ENCODE measurements around the gene H3-3A.

Gene H3-3A

GRCh38 chr1:226111883-226112261 is 49.4 kb downstream of the H3-3A start:
- no peak for DNase-seq (ENCODE audit: low spot score)

DNA sequence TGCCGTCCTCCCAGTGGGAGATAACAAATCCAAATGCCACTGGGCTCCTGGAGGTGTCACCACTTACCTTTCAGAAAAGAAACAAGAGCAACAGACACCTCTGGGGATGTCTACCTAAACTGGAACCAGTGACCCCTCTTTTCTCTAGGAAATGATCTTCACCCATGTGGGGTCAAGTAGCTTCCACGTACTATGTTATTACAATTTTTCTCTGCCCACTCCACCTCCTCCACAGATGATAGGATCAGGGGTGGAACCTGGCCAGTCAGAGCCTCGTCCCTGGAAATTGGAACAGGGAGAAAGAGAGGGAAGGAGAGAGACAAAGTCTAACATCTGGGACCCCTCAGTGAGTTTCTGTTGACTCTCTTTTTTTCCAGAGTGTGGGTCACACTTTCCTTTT is 50.1 kb downstream of the H3-3A start:
- DNase-seq (ENCODE audit: low spot score) = no peak

- no peak for DNase-seq (ENCODE audit: low spot score)
Observed at GRCh38 chr1:226116673-226117072, 54.2 kb downstream of the H3-3A start.

GRCh38 chr1:226117330-226117729 is 54.8 kb downstream of the H3-3A start:
- no peak for DNase-seq (ENCODE audit: low spot score)

GRCh38 chr1:226118357-226118756 is 55.8 kb downstream of the H3-3A start:
- DNase-seq (ENCODE audit: low spot score) = no peak

DNA sequence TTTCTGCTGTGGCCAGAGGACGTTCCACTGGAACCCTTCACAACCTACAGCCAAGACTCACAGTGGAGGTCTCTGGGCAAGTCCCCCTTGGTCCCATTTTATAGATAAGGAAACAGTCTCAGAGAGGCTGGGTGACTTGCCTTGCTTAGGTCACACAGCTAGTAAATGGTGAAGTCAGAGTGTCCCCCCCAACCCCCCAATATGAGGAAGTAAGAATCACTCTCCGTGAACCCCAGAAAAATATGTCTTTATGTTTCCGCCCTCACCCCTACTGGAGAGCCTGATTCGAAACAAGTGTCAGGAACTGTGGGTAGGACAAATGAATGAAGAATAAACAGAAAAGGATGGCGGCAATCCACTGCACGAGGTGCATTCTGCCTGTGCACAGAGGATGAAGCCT is 56.7 kb downstream of the H3-3A start:
- DNase-seq (ENCODE audit: low spot score) = no peak

GRCh38 chr1:226120398-226120797 is 57.9 kb downstream of the H3-3A start:
- no peak for DNase-seq (ENCODE audit: low spot score)

DNA sequence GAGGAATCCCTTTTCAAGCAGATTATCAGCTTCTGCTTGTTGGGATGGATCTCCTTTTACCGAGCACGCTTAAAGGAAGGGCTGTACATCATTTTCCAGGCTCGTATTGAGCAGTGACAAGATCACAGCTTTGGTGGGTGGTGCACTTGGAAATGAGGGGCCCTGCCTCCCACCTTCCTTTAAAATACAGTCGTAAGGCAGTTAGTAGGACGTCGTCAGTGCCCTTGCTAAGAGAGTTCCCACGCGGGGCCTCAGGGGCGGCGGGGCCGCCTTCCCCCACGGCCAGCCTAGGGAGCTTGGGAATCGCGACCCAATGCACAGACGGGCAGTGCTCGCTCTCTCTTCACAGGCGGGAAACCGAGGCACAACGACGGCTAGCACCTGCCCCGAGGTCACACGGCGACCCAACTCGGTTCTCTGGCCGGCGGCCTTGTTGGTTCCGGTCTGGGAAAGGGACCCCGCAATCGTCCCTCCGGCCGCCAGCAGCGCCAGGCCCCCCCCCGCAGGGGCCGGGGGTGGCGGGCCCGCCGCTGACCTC is 58.6 kb downstream of the H3-3A start:
- no peak for DNase-seq (ENCODE audit: low spot score)

All from hepatic stellate cell (primary cell).